ENCODE measurements around the gene BAZ2B.

The BAZ2B gene

DNA sequence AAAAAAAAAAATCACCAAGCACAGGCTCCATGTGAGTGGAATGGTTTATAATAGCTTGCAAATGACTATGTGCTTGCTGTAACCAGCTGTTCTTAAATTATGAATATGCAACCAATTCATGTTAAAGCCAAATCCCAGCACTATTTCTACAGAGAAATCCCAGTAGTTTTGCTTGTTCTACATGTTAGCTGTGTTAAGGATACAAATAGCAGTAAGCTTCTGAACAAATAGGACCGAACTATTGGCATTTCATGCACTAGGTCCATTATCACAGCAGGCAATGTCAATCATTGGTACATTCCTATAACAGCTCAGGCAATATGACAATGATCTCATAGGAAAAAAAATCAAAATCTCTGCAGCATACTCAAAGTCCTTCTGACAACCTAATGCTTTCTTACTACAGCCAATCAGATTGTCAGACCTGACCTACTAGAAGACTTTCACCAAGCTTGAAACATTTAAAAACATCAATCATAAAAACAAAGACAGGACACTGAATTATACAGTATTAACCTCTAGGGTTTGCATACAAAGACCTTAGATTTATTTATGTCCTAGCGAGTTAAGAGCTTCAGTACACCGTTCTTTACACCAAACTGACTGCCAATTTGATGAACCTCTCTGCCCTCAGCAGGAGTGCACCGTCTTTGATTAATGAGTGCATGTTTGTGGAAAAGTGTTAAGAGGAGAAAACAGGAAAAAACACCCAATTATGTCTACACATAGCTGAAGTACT is 6.4 kb downstream of the BAZ2B start:
- CTCF ChIA-PET, result interaction anchor here (1.0 to 1.8 kb wide), 4 partner anchors 8 to 25 kb away, joined by 3 to 10 read pairs (median 4); no protein-coding TSS in a partner anchor
- no peaks in the 10 kb centered on the region for H3K36me3 ChIP-seq (ENCODE audit: control insufficient read depth in 4 of 4, insufficient read depth in 4 of 4, low read length in 3 of 4)
- H3K27me3 ChIP-seq (replicated peaks in 2 of 5; ENCODE audit: control insufficient read depth in 4 of 5, insufficient read depth in 5 of 5, low read length in 4 of 5), result no peaks in the 10 kb centered on the region
- H3K4me3 ChIP-seq (ENCODE audit: control insufficient read depth in 1 of 7, extremely low read depth in 1 of 7, insufficient read depth in 4 of 7, low read depth in 2 of 7, low read length in 6 of 7), result no peak overlapping the region
- 95% methylated on average over 3 of the region's 4 CpGs for WGBS (ENCODE audit: insufficient coverage)
- no peak for DNase-seq
- peaks cover 16 to 39% (median 23%) of the 10 kb centered on the region in 4 experiments for H3K4me1 ChIP-seq (ENCODE audit: control extremely low read depth in 1 of 4, control insufficient read depth in 4 of 4, insufficient read depth in 4 of 4, low read length in 3 of 4)
- POLR2A ChIA-PET, result interaction anchor here (0.5 to 0.8 kb wide), 2 partner anchors 9 to 1356 kb away, joined by 3 read pairs; no protein-coding TSS in a partner anchor
- H3K9me3 ChIP-seq (ENCODE audit: control extremely low read depth in 1 of 5, control insufficient read depth in 4 of 5, insufficient read depth in 2 of 5, low read depth in 1 of 5, low read length in 4 of 5), result no peaks in the 10 kb centered on the region
- H3K27ac ChIP-seq (ENCODE audit: insufficient read depth in 1 of 2, low read depth in 1 of 2, low read length in 2 of 2, poor library complexity in 1 of 2, severe bottlenecking in 2 of 2), result no peak overlapping the region

DNA sequence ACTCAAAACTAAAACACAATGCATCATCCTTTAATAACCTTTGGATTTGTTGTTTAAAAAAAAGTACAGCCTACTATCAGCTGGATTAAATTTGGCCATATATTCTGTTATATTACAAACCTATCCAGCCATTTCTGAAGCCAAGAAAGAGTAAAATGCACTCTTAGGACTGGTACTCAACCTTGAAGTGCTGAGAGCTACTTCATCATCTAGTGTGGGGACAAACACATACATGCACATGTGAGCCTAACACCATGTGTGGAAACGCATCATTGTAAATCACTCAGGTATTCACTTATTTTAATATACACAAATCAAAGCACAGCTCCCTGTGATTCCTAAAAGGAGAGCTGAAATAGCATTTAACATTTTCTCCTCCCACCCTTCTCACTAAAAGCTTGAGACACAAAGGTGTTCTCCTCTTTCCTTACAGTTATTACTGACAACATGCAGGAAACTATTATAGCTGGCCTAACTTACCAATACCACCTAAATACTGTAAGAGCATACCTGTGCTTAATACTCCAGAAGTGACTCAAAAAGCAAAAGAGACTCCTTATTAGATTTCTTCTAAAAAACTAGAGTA is 7.5 kb downstream of the BAZ2B start:
- no peak for DNase-seq
- 71% methylated on average over 1 of the region's 1 CpG for WGBS (ENCODE audit: insufficient coverage)
- Histone ChIP-seq H3K9me3 (ENCODE audit: control extremely low read depth in 1 of 5, control insufficient read depth in 4 of 5, insufficient read depth in 2 of 5, low read depth in 1 of 5, low read length in 4 of 5) (no peaks in the 10 kb centered on the region), H3K27me3 (replicated peaks in 2 of 5; ENCODE audit: control insufficient read depth in 4 of 5, insufficient read depth in 5 of 5, low read length in 4 of 5) (no peaks in the 10 kb centered on the region), H3K4me3 (ENCODE audit: control insufficient read depth in 1 of 7, extremely low read depth in 1 of 7, insufficient read depth in 4 of 7, low read depth in 2 of 7, low read length in 6 of 7) (no peak overlapping the region), H3K27ac (ENCODE audit: insufficient read depth in 1 of 2, low read depth in 1 of 2, low read length in 2 of 2, poor library complexity in 1 of 2, severe bottlenecking in 2 of 2) (no peak overlapping the region), H3K36me3 (ENCODE audit: control insufficient read depth in 4 of 4, insufficient read depth in 4 of 4, low read length in 3 of 4) (no peaks in the 10 kb centered on the region), H3K4me1 (ENCODE audit: control extremely low read depth in 1 of 4, control insufficient read depth in 4 of 4, insufficient read depth in 4 of 4, low read length in 3 of 4) (peaks cover 12 to 36% (median 20%) of the 10 kb centered on the region in 4 experiments)
- ChIA-PET CTCF (interaction anchor here (0.7 to 1.8 kb wide), 5 partner anchors 8 to 70 kb away, joined by 3 to 10 read pairs (median 3); no protein-coding TSS in a partner anchor), POLR2A (no interaction called here)

DNA sequence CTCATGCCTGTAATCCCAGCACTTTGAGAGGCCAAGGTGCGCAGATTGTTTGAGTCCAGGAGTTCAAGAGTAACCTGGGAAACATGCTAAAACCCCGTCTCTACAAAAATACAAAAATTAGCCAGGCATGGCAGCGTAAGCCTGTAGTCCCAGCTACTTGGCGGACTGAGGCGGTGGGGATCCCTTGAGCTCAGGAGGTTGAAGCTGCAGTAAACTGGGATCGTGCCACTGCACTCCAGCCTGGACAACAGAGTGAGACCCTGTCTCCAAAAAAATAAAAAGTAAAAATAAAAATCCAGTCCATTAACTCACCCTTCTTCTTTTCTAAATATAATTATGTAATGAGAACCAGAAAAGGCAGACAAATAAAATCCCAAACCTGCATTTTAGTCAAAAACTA is 8.2 kb downstream of the BAZ2B start:
- Histone ChIP-seq H3K9me3 (ENCODE audit: control extremely low read depth in 1 of 5, control insufficient read depth in 4 of 5, insufficient read depth in 2 of 5, low read depth in 1 of 5, low read length in 4 of 5) (no peaks in the 10 kb centered on the region), H3K36me3 (ENCODE audit: control insufficient read depth in 4 of 4, insufficient read depth in 4 of 4, low read length in 3 of 4) (no peaks in the 10 kb centered on the region), H3K4me3 (ENCODE audit: control insufficient read depth in 1 of 7, extremely low read depth in 1 of 7, insufficient read depth in 4 of 7, low read depth in 2 of 7, low read length in 6 of 7) (no peak overlapping the region), H3K4me1 (ENCODE audit: control extremely low read depth in 1 of 4, control insufficient read depth in 4 of 4, insufficient read depth in 4 of 4, low read length in 3 of 4) (peaks cover 11 to 33% (median 16%) of the 10 kb centered on the region in 4 experiments), H3K27ac (ENCODE audit: insufficient read depth in 1 of 2, low read depth in 1 of 2, low read length in 2 of 2, poor library complexity in 1 of 2, severe bottlenecking in 2 of 2) (no peak overlapping the region), H3K27me3 (replicated peaks in 2 of 5; ENCODE audit: control insufficient read depth in 4 of 5, insufficient read depth in 5 of 5, low read length in 4 of 5) (no peaks in the 10 kb centered on the region)
- 97% methylated on average over 5 of the region's 6 CpGs for WGBS (ENCODE audit: insufficient coverage)
- ChIA-PET CTCF (interaction anchor here (0.7 to 1.0 kb wide), 2 partner anchors 13 to 71 kb away, joined by 3 read pairs; no protein-coding TSS in a partner anchor), POLR2A (no interaction called here)
- DNase-seq, result no peak

DNA sequence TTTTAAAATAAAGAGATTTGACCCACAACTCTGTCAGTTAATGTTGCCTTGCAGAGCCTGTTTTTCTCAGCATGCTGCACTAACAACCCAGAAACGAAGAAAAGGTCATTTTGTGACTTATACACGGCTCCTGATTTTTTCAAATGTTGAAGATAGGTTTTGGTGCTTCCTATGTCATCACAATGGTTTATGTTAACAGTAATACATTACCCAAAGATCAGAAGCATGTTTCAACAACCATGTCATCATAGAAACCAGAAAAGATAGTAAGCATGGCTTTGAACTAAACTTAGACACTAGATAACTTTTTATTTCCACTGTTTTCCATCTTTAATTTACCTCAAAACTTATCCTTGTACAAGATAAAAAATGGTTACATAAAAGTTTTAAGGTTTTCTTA is 10.1 kb downstream of the BAZ2B start:
- H3K4me1 ChIP-seq (ENCODE audit: control extremely low read depth in 1 of 4, control insufficient read depth in 4 of 4, insufficient read depth in 4 of 4, low read length in 3 of 4), result peaks cover 5 to 23% (median 9%) of the 10 kb centered on the region in 4 experiments
- H3K9me3 ChIP-seq (ENCODE audit: control extremely low read depth in 1 of 5, control insufficient read depth in 4 of 5, insufficient read depth in 2 of 5, low read depth in 1 of 5, low read length in 4 of 5), result no peaks in the 10 kb centered on the region
- POLR2A ChIA-PET, result no interaction called here
- no CpG with 5 or more reads among the region's 2 CpGs for WGBS (ENCODE audit: insufficient coverage)
- no peaks in the 10 kb centered on the region for H3K36me3 ChIP-seq (ENCODE audit: control insufficient read depth in 4 of 4, insufficient read depth in 4 of 4, low read length in 3 of 4)
- H3K27me3 ChIP-seq (replicated peaks in 2 of 5; ENCODE audit: control insufficient read depth in 4 of 5, insufficient read depth in 5 of 5, low read length in 4 of 5), result no peaks in the 10 kb centered on the region
- CTCF ChIA-PET, result interaction anchor here (1.2 kb wide), 1 partner anchor 108 kb away, joined by 3 read pairs; no protein-coding TSS in a partner anchor
- DNase-seq, result no peak
- peak overlapping the region in 1 of 2 experiments; percentile 65 for H3K27ac ChIP-seq (ENCODE audit: insufficient read depth in 1 of 2, low read depth in 1 of 2, low read length in 2 of 2, poor library complexity in 1 of 2, severe bottlenecking in 2 of 2)
- peak overlapping the region in 1 of 7 experiments; percentile 31 for H3K4me3 ChIP-seq (ENCODE audit: control insufficient read depth in 1 of 7, extremely low read depth in 1 of 7, insufficient read depth in 4 of 7, low read depth in 2 of 7, low read length in 6 of 7)

DNA sequence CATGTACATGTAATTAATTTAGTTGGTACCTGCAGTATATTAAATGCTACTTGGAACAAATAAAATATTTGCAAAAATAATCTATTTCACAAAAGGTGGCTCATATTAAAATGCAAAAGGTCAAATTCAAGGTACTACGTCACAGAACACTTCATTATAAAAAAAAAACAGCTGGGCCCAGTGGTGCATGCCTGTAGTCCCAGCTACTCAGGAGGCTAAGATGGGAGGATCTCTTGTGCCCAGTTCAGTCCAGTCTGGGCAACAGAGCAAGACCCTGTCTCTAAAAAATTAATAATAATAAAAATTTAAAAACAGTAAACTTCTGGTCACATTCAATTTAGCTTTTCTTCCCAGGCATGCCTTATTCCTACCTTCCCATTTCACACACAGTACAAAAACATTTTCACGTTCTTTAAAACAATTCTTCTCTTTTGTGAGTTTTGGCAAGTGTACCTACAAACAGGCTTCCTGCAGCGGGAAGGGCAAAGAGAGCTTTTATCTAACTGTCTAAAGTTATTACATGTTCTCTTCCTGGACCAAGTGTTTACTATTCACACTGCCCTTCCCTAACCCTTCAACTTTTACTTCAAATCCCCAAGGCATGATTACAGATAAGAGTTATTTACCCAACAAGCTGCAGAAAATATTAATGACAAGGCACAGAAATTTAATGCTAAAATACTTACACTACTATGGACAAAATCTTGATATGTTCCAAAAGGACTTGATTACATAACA is 10.7 kb downstream of the BAZ2B start:
- WGBS (ENCODE audit: insufficient coverage), result no CpG with 5 or more reads among the region's 3 CpGs
- Histone ChIP-seq H3K27me3 (replicated peaks in 2 of 5; ENCODE audit: control insufficient read depth in 4 of 5, insufficient read depth in 5 of 5, low read length in 4 of 5) (no peaks in the 10 kb centered on the region), H3K27ac (ENCODE audit: insufficient read depth in 1 of 2, low read depth in 1 of 2, low read length in 2 of 2, poor library complexity in 1 of 2, severe bottlenecking in 2 of 2) (peak overlapping the region in 1 of 2 experiments; percentile 65), H3K4me1 (ENCODE audit: control extremely low read depth in 1 of 4, control insufficient read depth in 4 of 4, insufficient read depth in 4 of 4, low read length in 3 of 4) (peaks cover 5 to 23% (median 9%) of the 10 kb centered on the region in 4 experiments), H3K9me3 (ENCODE audit: control extremely low read depth in 1 of 5, control insufficient read depth in 4 of 5, insufficient read depth in 2 of 5, low read depth in 1 of 5, low read length in 4 of 5) (no peaks in the 10 kb centered on the region), H3K4me3 (ENCODE audit: control insufficient read depth in 1 of 7, extremely low read depth in 1 of 7, insufficient read depth in 4 of 7, low read depth in 2 of 7, low read length in 6 of 7) (peak overlapping the region in 2 of 7 experiments; percentile 31 to 49), H3K36me3 (ENCODE audit: control insufficient read depth in 4 of 4, insufficient read depth in 4 of 4, low read length in 3 of 4) (peaks cover 0 to 5% (median 0%) of the 10 kb centered on the region in 4 experiments)
- ChIA-PET CTCF (interaction anchor here (0.8 to 1.7 kb wide), 8 partner anchors 9 to 111 kb away, joined by 3 to 5 read pairs (median 3); partner anchors contain the start of gene MARCHF7), POLR2A (interaction anchor here (0.6 to 0.9 kb wide), 2 partner anchors 9 to 800 kb away, joined by 3 read pairs; no protein-coding TSS in a partner anchor)
- no peak for DNase-seq

DNA sequence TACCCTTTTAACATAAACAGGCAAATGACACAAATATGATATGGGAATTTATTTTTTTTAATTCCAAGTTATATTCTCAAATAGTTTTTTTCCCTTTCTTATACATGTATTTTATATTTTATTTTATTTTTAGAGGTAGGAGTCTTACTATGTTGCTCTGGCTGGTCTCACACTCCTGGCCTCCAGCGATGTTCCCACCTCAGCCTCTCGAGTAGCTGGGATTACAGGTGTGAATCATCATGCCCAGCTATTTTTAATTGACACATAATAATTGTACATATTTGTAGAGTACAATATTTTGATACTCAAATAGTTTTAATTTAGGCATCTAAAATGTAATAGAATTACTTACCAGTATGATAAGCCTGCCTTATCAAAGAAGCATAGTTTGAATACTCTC is 12.2 kb downstream of the BAZ2B start:
- no CpG with 5 or more reads among the region's 2 CpGs for WGBS (ENCODE audit: insufficient coverage)
- no peaks in the 10 kb centered on the region for H3K27me3 ChIP-seq (replicated peaks in 2 of 5; ENCODE audit: control insufficient read depth in 4 of 5, insufficient read depth in 5 of 5, low read length in 4 of 5)
- ChIA-PET POLR2A (interaction anchor here (1.3 kb wide), 1 partner anchor 10 kb away, joined by 4 read pairs; no protein-coding TSS in a partner anchor), CTCF (interaction anchor here (0.5 to 1.7 kb wide), 6 partner anchors 8 to 480 kb away, joined by 3 to 5 read pairs (median 3); partner anchors contain the start of genes BAZ2B and MARCHF7)
- H3K9me3 ChIP-seq (ENCODE audit: control extremely low read depth in 1 of 5, control insufficient read depth in 4 of 5, insufficient read depth in 2 of 5, low read depth in 1 of 5, low read length in 4 of 5), result no peaks in the 10 kb centered on the region
- peaks cover 0 to 5% (median 0%) of the 10 kb centered on the region in 4 experiments for H3K36me3 ChIP-seq (ENCODE audit: control insufficient read depth in 4 of 4, insufficient read depth in 4 of 4, low read length in 3 of 4)
- DNase-seq, result no peak
- H3K4me3 ChIP-seq (ENCODE audit: control insufficient read depth in 1 of 7, extremely low read depth in 1 of 7, insufficient read depth in 4 of 7, low read depth in 2 of 7, low read length in 6 of 7), result no peak overlapping the region
- peaks cover 5 to 16% (median 8%) of the 10 kb centered on the region in 4 experiments for H3K4me1 ChIP-seq (ENCODE audit: control extremely low read depth in 1 of 4, control insufficient read depth in 4 of 4, insufficient read depth in 4 of 4, low read length in 3 of 4)
- no peak overlapping the region for H3K27ac ChIP-seq (ENCODE audit: insufficient read depth in 1 of 2, low read depth in 1 of 2, low read length in 2 of 2, poor library complexity in 1 of 2, severe bottlenecking in 2 of 2)
